IPS-18a (cell line): ENCODE data around the gene GRIK2.
A peak's percentile ranks its signal among the peaks of the same experiment; 100 is the strongest.

Source experiments
- H3K27ac ChIP-seq: one replicate; pipeline ENCODE4 v1.5.1; 2013; ENCODE audit warnings: low read length
- H3K27me3 ChIP-seq: one replicate; pipeline ENCODE4 v1.6.1; 2013; ENCODE audit warnings: mild to moderate bottlenecking, low read length; ENCODE audit not compliant: control insufficient read depth, insufficient read depth
- H3K36me3 ChIP-seq: one replicate; pipeline ENCODE4 v1.6.1; 2013; ENCODE audit warnings: low read depth, low read length; ENCODE audit not compliant: control insufficient read depth
- H3K4me1 ChIP-seq: one replicate; pipeline ENCODE4 v1.6.1; 2013; ENCODE audit warnings: low read depth, low read length; ENCODE audit not compliant: control insufficient read depth
- H3K4me3 ChIP-seq: one replicate; pipeline ENCODE4 v1.5.1; 2013; ENCODE audit warnings: low read length
- H3K9ac ChIP-seq: one replicate; pipeline ENCODE4 v1.6.1; 2013; ENCODE audit warnings: mild to moderate bottlenecking, low read length, moderate library complexity
- H3K9me3 ChIP-seq: one replicate; pipeline ENCODE4 v1.6.1; 2013; ENCODE audit warnings: low read depth, low read length; ENCODE audit not compliant: control insufficient read depth

The GRIK2 gene

DNA sequence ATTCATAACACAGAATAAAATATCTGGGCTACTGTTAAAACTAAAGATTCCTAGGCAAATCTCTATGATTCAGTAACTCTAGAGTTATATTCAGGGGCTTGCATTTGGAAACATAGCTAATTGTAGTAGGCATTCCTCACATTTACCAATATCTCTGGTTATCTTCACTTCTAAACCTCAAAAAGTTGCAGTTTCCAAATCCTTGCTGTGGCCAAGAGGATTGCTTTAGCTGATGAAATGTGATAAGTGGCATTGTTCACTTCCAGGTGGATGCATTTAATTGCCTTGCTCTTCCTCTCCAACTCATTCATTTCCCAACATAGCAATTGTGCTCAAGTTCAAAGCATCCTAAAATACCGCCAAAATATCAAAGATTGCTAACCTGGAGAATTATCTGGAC, 246.6 kb downstream of the GRIK2 start:
- Histone ChIP-seq H3K9me3 (no peaks in the 10 kb centered on the region), H3K36me3 (no peaks in the 10 kb centered on the region), H3K4me1 (no peaks in the 10 kb centered on the region), H3K27me3 (no peaks in the 10 kb centered on the region), H3K9ac (no peak overlapping the region), H3K27ac (no peak overlapping the region), H3K4me3 (no peak overlapping the region)

DNA sequence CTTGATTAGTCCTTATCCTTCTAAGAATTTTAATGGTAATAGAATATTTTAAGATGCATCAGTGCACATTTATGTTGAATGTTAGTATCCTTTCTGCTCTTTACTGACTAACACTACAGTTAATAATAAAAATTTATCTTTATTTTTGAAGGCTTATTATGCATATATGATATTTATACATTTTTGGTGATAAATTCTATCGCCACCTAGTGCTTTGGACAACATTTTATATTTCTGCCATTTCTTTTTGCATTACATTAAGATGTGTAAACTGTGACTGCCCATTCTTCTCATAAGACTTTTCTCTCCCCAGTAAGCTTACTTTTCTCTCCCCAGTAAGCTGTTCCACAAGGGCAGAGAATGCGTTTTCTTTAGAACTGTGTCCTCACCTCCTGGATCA, 252.3 kb downstream of the GRIK2 start:
- Histone ChIP-seq H3K9ac (no peak overlapping the region), H3K4me1 (peaks cover 13% of the 10 kb centered on the region), H3K27me3 (no peaks in the 10 kb centered on the region), H3K4me3 (no peak overlapping the region), H3K27ac (no peak overlapping the region), H3K9me3 (no peaks in the 10 kb centered on the region), H3K36me3 (no peaks in the 10 kb centered on the region)

DNA sequence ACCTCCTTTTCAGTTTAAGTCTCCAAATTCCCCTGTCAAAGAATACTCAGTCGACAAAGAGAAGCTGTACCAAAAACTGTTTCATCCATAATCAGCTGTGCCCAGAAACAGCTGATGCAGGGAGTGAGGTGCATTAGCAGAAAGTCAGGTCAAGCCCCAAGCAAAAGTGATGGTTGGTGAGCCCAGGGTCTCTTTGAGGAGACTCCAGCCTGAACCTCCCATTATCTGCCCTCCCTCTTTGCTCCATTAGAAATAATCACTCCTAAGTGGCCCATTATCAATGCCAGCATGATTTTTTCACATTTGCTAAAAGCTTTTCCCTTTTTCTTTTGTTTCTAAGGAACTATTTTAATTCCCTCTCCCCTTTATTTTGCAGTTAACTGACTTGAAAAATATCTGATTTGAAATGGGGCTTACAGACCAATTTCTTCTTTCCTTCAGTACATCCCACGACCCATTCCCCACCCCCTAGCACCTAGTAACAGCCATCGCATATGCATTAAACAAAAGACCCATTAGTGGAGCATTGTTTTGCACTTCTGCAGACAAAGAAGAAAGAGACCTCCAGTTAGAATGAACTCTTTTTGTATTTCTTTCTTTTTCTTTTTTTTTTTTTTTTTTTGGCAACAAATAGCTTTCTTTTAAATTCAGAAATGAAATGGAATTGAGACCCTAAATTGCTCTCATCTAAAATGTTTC, 257.0 kb downstream of the GRIK2 start:
- Histone ChIP-seq H3K9me3 (no peaks in the 10 kb centered on the region), H3K27me3 (no peaks in the 10 kb centered on the region), H3K27ac (peak overlapping the region; percentile 11), H3K4me1 (peaks cover 23% of the 10 kb centered on the region), H3K4me3 (peak overlapping the region; percentile 30), H3K9ac (no peak overlapping the region), H3K36me3 (no peaks in the 10 kb centered on the region)

DNA sequence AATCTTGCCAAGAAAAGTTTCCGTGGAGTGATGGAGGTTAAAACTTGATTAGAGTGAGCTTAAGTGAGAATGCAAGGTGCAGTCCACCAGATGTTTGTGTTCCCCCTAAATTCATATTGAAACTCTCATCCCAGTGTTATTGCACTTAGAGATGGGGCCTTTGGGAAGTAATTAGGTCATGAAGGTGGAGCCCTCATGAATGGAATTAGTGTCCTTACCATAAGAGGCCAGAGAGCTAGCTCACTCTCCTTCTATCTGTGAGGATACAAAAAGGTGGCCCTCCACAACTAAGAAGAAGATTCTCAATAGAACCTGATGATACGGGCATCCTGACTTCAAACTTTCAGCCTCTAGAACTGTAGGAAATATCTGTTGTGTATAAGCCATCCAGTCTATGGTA, 258.6 kb downstream of the GRIK2 start:
- Histone ChIP-seq H3K27me3 (no peaks in the 10 kb centered on the region), H3K36me3 (no peaks in the 10 kb centered on the region)

DNA sequence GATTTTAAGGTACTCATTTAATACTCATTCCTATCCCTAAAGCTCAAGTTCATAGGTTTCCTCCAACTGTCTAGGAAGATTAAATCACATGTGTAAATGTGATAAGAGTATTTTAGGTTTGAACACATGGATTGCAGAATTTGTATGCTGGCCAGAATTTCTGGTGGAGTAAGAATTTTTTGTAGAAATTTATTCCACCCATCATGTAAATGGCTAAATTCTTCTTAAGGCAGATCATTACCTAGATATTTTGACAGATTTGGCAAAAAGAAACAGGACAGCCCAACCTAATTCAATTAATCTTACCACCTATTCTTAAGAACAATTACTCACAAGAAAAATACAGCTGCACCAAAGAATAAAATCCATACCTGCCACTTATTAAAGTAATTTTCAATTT, 261.6 kb downstream of the GRIK2 start:
- Histone ChIP-seq H3K4me3 (no peak overlapping the region), H3K36me3 (no peaks in the 10 kb centered on the region), H3K4me1 (peaks cover 16% of the 10 kb centered on the region), H3K27me3 (no peaks in the 10 kb centered on the region), H3K9ac (no peak overlapping the region), H3K27ac (no peak overlapping the region), H3K9me3 (no peaks in the 10 kb centered on the region)

More for the DNA sequence above, 258.6 kb downstream of the GRIK2 start:
- Histone ChIP-seq H3K9me3 (no peaks in the 10 kb centered on the region), H3K27ac (no peak overlapping the region), H3K4me1 (peaks cover 23% of the 10 kb centered on the region), H3K9ac (no peak overlapping the region), H3K4me3 (no peak overlapping the region)

DNA sequence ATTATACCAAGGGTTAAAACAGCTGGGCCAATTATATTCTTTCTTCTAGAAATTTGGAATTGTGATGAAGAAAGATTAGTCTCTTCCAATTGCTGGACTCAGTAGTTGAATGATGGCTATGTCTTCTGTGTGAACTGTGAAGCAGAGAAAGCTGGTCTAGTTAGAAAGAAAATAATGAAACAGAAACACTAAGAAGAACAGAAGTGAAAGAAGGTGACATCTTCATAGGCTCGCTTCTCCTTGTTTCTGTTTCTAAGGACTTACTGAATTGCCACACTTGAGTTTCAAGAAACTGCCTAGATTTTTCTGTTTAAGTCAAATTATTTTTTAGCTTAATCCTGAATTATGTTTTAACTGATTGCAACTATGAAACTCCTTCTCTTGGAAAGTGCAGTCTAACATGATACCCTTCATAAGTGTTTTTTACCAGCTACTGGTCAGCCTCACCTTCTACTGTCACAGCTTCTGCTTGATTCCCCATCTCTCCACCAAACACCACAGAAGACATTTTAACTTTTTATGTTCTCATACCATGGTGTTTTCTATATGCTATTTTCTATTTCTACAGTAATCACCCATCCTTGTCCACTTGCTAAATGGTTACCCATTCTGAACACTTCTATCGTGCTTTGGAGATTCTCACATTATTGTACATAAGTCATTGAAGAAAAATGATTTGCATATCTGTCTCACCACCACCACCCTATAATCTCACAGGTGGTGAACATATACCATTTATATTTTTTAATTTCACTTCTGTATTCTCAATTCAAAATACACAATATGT, 268.8 kb downstream of the GRIK2 start:
- no peaks in the 10 kb centered on the region for H3K27me3 ChIP-seq
- H3K9ac ChIP-seq: no peak overlapping the region
- no peaks in the 10 kb centered on the region for H3K36me3 ChIP-seq
- H3K4me3 ChIP-seq: no peak overlapping the region
- no peak overlapping the region for H3K27ac ChIP-seq
- no peaks in the 10 kb centered on the region for H3K4me1 ChIP-seq
- no peaks in the 10 kb centered on the region for H3K9me3 ChIP-seq

DNA sequence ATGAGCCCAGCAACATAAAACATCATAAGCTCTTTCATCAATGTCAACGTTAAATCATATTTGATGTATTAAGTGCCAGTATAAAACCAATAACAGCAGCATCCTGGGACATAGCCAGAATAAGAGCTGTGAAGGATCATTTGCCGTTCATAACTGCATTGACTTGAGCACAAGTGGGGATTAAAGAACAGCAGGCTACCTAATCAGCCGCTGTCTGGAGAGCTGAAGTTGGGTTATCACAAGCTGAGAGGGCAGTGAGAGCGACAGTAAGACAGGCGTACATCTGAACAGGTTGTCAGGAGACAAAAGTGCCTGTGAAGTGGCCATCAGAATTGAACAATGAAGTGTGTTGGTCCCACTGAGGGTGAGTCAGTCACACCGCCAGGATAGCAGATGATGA, 269.6 kb downstream of the GRIK2 start:
- H3K4me3 ChIP-seq: no peak overlapping the region
- H3K27ac ChIP-seq: no peak overlapping the region
- no peaks in the 10 kb centered on the region for H3K27me3 ChIP-seq
- no peaks in the 10 kb centered on the region for H3K9me3 ChIP-seq
- H3K4me1 ChIP-seq: no peaks in the 10 kb centered on the region
- H3K36me3 ChIP-seq: no peaks in the 10 kb centered on the region
- no peak overlapping the region for H3K9ac ChIP-seq

DNA sequence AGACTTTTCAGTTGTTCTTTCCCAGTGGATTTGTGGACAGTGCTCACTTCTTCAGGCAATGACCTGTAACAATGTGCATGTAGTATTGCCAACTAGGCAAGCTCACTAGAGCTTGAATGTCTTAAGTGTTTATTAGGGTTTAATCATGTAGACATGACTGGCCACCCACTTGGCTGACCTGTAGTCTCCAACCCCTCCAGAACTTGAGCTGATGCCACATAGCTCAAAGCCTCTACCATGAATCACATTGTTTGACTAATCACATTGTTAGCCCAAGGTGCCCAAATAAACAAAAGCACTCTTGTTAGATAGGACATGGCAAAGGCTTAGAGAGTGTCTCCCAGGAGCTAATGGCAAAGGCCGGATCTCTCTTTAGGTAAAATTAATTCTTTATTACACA, 272.7 kb downstream of the GRIK2 start:
- Histone ChIP-seq H3K27ac (no peak overlapping the region), H3K4me3 (no peak overlapping the region), H3K9ac (no peak overlapping the region), H3K4me1 (no peaks in the 10 kb centered on the region), H3K9me3 (no peaks in the 10 kb centered on the region), H3K27me3 (no peaks in the 10 kb centered on the region), H3K36me3 (no peaks in the 10 kb centered on the region)

DNA sequence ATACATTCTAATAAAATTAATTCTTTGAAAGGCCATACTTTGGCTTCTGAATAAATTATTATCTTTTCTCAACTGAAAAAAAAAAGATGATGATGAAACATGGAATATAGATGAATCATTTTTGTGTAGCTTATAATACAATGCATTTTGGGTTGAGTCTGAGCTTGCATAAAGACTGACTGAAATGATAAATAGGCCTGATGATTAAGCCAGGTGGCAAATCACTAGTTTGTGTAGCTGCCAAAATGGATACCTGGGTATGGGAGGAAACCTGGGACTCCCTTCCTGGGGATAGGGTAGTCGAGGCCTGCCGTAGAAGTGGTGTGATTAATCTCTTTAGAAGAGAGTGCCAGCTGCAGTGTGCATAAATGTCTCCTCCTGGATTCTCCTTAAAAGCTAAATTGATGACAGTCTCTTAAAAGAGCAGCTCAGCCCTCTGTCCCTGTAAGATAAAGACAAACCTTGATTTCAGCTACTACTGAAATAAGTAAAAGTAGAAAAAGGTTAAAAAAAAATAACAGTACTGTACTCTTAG, 275.1 kb downstream of the GRIK2 start:
- Histone ChIP-seq H3K4me3 (no peak overlapping the region), H3K9me3 (no peaks in the 10 kb centered on the region), H3K4me1 (no peaks in the 10 kb centered on the region), H3K27ac (no peak overlapping the region), H3K27me3 (no peaks in the 10 kb centered on the region), H3K9ac (no peak overlapping the region), H3K36me3 (no peaks in the 10 kb centered on the region)

DNA sequence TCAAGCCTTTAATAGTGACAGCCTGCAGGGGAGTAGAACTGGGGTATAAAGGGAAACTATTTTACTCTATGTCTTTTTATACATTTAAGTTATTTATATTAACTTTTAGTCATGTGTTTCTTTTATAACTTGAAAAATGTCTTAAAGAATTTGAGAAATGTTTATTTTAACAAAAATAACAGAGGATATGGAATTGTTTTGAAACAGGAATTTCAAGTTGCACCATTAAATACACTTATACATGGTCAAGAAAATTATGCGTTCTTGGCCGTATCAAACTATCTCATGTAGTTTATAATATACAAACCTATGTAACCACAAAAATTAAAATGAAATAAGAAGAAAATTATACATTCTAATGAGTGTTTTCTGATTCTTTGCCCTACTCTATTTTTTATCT, 282.7 kb downstream of the GRIK2 start:
- no peaks in the 10 kb centered on the region for H3K36me3 ChIP-seq
- H3K27me3 ChIP-seq: no peaks in the 10 kb centered on the region
- H3K9me3 ChIP-seq: no peaks in the 10 kb centered on the region
- no peak overlapping the region for H3K9ac ChIP-seq
- no peaks in the 10 kb centered on the region for H3K4me1 ChIP-seq
- H3K27ac ChIP-seq: no peak overlapping the region
- no peak overlapping the region for H3K4me3 ChIP-seq

DNA sequence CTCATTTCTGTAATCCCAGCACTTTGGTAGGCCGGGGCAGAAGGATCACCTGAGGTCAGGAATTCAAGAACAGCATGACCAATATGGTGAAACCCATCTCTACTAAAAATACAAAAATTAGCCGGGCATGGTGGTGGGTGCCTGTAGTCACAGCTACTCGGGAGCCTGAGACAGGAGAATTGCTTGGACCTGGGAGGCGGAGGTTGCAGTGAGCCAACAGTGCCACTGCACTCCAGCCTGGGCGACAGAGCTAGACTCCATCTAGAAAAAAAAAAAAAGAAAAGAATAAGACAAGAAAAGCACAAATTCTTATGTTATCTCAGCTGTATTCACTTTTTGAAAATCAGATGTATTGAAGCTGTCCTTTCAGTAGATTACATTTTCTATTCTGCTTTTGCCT, 289.4 kb downstream of the GRIK2 start:
- H3K36me3 ChIP-seq: no peaks in the 10 kb centered on the region
- no peak overlapping the region for H3K9ac ChIP-seq
- no peaks in the 10 kb centered on the region for H3K9me3 ChIP-seq
- H3K27me3 ChIP-seq: no peaks in the 10 kb centered on the region
- peaks cover 8% of the 10 kb centered on the region for H3K4me1 ChIP-seq
- H3K4me3 ChIP-seq: no peak overlapping the region
- no peak overlapping the region for H3K27ac ChIP-seq

DNA sequence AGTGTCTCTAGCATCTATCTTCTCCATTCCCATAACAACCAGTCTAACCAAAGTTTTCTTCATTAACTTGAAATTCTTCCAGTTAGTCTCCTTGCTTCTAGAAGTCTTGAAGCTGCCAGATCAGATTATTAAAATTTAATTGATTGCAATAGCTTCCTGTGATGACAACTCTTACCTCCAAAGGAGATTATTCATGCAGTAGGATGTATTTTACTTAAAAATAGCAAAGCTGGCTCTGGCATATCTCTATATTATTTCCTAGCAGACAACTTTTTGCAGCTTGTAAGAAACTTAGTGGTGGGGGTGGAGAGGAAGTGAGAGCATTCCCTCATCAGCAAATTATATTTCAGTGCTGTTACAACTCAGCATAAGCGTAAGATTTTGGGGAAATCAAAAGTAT, 290.4 kb downstream of the GRIK2 start:
- H3K9ac ChIP-seq: no peak overlapping the region
- H3K4me1 ChIP-seq: peaks cover 8% of the 10 kb centered on the region
- H3K36me3 ChIP-seq: no peaks in the 10 kb centered on the region
- H3K4me3 ChIP-seq: no peak overlapping the region
- no peaks in the 10 kb centered on the region for H3K27me3 ChIP-seq
- no peak overlapping the region for H3K27ac ChIP-seq
- H3K9me3 ChIP-seq: no peaks in the 10 kb centered on the region
